CD14-positive monocyte (primary cell): ENCODE results near the gene UNC13C. TPM values are rescaled to one million over a fixed set of nuclear protein-coding genes. Genes with fewer than 3 reads are reported as not detected.

Experiments
- DNase-seq, 3 donors: peaks; one replicate each; pipeline ENCODE4 v3.0.0-alpha.2; 2011 to 2022
- H2AFZ ChIP-seq: 2 replicates; pipeline ENCODE4 v1.6.0; 2012; ENCODE audit warnings: mild to moderate bottlenecking, low read depth, low read length, inconsistent platforms; ENCODE audit not compliant: insufficient read depth, poor library complexity, severe bottlenecking
- H3K27ac ChIP-seq, 2 donors: 1 replicate in 1 of 2; 2 replicates in 1 of 2; pipeline ENCODE4 v1.5.1; 2012 to 2013; ENCODE audit warnings: low read length in 2 of 2, control low read depth in 1 of 2, inconsistent platforms in 1 of 2, low read depth in 1 of 2, mild to moderate bottlenecking in 1 of 2
- H3K27me3 ChIP-seq, 2 donors: one replicate each; pipeline versions ENCODE4 v1.6.0 to v1.6.1; 2011 to 2013; ENCODE audit warnings: low read length in 2 of 2; ENCODE audit not compliant: control insufficient read depth in 2 of 2, insufficient read depth in 2 of 2
- H3K36me3 ChIP-seq, 2 donors: replicated peaks in 1 of 2; 1 replicate in 1 of 2; 2 replicates in 1 of 2; pipeline versions ENCODE4 v1.5.1 to v1.6.1; 2012 to 2013; ENCODE audit warnings: low read length in 2 of 2, control low read depth in 1 of 2, inconsistent platforms in 1 of 2, mild to moderate bottlenecking in 1 of 2; ENCODE audit not compliant: insufficient read depth in 2 of 2, control insufficient read depth in 1 of 2
- H3K4me1 ChIP-seq, 2 donors: 1 replicate in 1 of 2; 2 replicates in 1 of 2; pipeline versions ENCODE4 v1.5.1 to v1.6.1; 2012 to 2013; ENCODE audit warnings: low read length in 2 of 2, control low read depth in 1 of 2, inconsistent platforms in 1 of 2, mild to moderate bottlenecking in 1 of 2, moderate library complexity in 1 of 2; ENCODE audit not compliant: insufficient read depth in 2 of 2, control insufficient read depth in 1 of 2
- H3K4me2 ChIP-seq: replicated peaks from 2 replicates; pipeline ENCODE3; 2012; ENCODE audit warnings: low read length, moderate library complexity, mild to moderate bottlenecking; ENCODE audit not compliant: poor library complexity, severe bottlenecking; ENCODE audit errors: extremely low read depth
- H3K4me3 ChIP-seq, 3 experiments: fragments of 200-600 bp in 1 of 3; sonication (generic) in 1 of 3; replicated peaks in 1 of 3; 1 replicate in 2 of 3; 2 replicates in 1 of 3; pipeline ENCODE4 v1.5.1; 2011 to 2013; ENCODE audit warnings: low read length in 3 of 3, mild to moderate bottlenecking in 3 of 3, control low read depth in 2 of 3, low read depth in 2 of 3, inconsistent platforms in 1 of 3, moderate library complexity in 1 of 3
- H3K79me2 ChIP-seq: 2 replicates; pipeline ENCODE4 v1.6.0; 2012; ENCODE audit warnings: mild to moderate bottlenecking, control low read depth, inconsistent platforms, low read length, moderate library complexity; ENCODE audit not compliant: insufficient read depth
- H3K9ac ChIP-seq: 2 replicates; pipeline ENCODE4 v1.6.0; 2017; ENCODE audit warnings: low read length, mild to moderate bottlenecking; ENCODE audit not compliant: insufficient read depth, poor library complexity, severe bottlenecking
- H3K9me3 ChIP-seq, 2 donors: replicated peaks in 1 of 2; 1 replicate in 1 of 2; 2 replicates in 1 of 2; pipeline versions ENCODE4 v1.5.1 to v1.6.1; 2012 to 2013; ENCODE audit warnings: low read length in 2 of 2, control low read depth in 1 of 2; ENCODE audit not compliant: control insufficient read depth in 1 of 2, insufficient read depth in 1 of 2
- H4K20me1 ChIP-seq: 2 replicates; pipeline ENCODE4 v1.6.0; 2012; ENCODE audit warnings: mild to moderate bottlenecking, low read length, control low read depth, moderate library complexity; ENCODE audit not compliant: insufficient read depth
- H3K27ac Mint-ChIP-seq, 7 donors: one replicate each; pipeline ENCODE4 v1.8.0; 2020; ENCODE audit warnings: mild to moderate bottlenecking in 7 of 7, mixed read lengths in 7 of 7, moderate library complexity in 6 of 7, inconsistent platforms in 2 of 7
- H3K27me3 Mint-ChIP-seq, 3 donors: one replicate each; pipeline ENCODE4 v1.8.0; 2021 to 2022; ENCODE audit warnings: low read depth in 3 of 3, mild to moderate bottlenecking in 3 of 3, mixed read lengths in 3 of 3, moderate library complexity in 3 of 3, inconsistent platforms in 1 of 3
- H3K36me3 Mint-ChIP-seq, 2 donors: one replicate each; pipeline ENCODE4 v1.8.0; 2020; ENCODE audit warnings: mixed read lengths in 2 of 2, inconsistent platforms in 1 of 2, mild to moderate bottlenecking in 1 of 2
- H3K4me1 Mint-ChIP-seq: one replicate; pipeline ENCODE4 v1.8.0; 2020; ENCODE audit warnings: mild to moderate bottlenecking, mixed read lengths
- H3K4me3 Mint-ChIP-seq, 2 donors: one replicate each; pipeline ENCODE4 v1.8.0; 2020; ENCODE audit warnings: mild to moderate bottlenecking in 2 of 2, mixed read lengths in 2 of 2, moderate library complexity in 1 of 2
- H3K9me3 Mint-ChIP-seq, 7 donors: one replicate each; pipeline ENCODE4 v1.8.0; 2020 to 2022; ENCODE audit warnings: mixed read lengths in 7 of 7, mild to moderate bottlenecking in 6 of 7, moderate library complexity in 6 of 7, inconsistent platforms in 2 of 7
- CTCF ChIP-seq: fragments of 200-600 bp; IDR thresholded peaks from one replicate; pipeline ENCODE4 v1.8.0; 2022; ENCODE audit warnings: antibody characterized with exemption, mild to moderate bottlenecking
- WGBS: methylation state at CpG from one replicate; pipeline ENCODE4 v1.1.5; 2013; ENCODE audit warnings: missing lambda C conversion rate; ENCODE audit not compliant: insufficient coverage; 5-methylcytosine and 5-hydroxymethylcytosine counted together
- intact Hi-C, 2 donors: fragments of 100-400 bp; cut with micrococcal nuclease; formaldehyde crosslinking; loops; one replicate each; pipeline versions ENCODE4 v1.15.0 to v1.15.1; 2023
- polyA plus RNA-seq, 3 donors: library from polyadenylated mRNA; depleted of rRNA in 1 of 3; unstranded in 2 of 3; stranded (reverse) in 1 of 3; fragments of 300-500 nt in 2 of 3; fragments of >200 nt in 1 of 3; fragmentation: Illumina TruSeq in 2 of 3; gene quantifications; 1 replicate in 2 of 3; 2 replicates in 1 of 3; pipeline ENCODE4 v1.2.3, GENCODE V29; 2012 to 2021

The UNC13C gene
- polyA plus RNA-seq, 3 donors = not detected

- TF ChIP-seq CTCF = no peak
- no peak overlapping the region for H3K27ac Mint-ChIP-seq
- H3K36me3 ChIP-seq = no peaks in the 10 kb centered on the region
- H2AFZ ChIP-seq = no peak overlapping the region
- no peaks in the 10 kb centered on the region for H4K20me1 ChIP-seq
- no peaks in the 10 kb centered on the region for H3K9me3 ChIP-seq
- no peak overlapping the region for H3K4me3 ChIP-seq
- intact Hi-C loops = no loop called here
- 35% methylated on average over 2 of the region's 2 CpGs for WGBS
- no peaks in the 10 kb centered on the region for H3K27me3 Mint-ChIP-seq
- no peaks in the 10 kb centered on the region for H3K4me1 ChIP-seq
- no peaks in the 10 kb centered on the region for H3K27me3 ChIP-seq
- H3K36me3 Mint-ChIP-seq = no peaks in the 10 kb centered on the region
- H3K9ac ChIP-seq = no peak overlapping the region
- no peak overlapping the region for H3K27ac ChIP-seq
- no peak overlapping the region for H3K4me2 ChIP-seq
- H3K4me1 Mint-ChIP-seq = no peaks in the 10 kb centered on the region
- peaks cover 0 to 3% (median 0%) of the 10 kb centered on the region in 7 donors for H3K9me3 Mint-ChIP-seq
- no peak overlapping the region for H3K4me3 Mint-ChIP-seq
- H3K79me2 ChIP-seq = no peaks in the 10 kb centered on the region
- DNase-seq = no peak
Measured at GRCh38 chr15:54208786-54209185, 230.5 kb downstream of the UNC13C start.

DNA sequence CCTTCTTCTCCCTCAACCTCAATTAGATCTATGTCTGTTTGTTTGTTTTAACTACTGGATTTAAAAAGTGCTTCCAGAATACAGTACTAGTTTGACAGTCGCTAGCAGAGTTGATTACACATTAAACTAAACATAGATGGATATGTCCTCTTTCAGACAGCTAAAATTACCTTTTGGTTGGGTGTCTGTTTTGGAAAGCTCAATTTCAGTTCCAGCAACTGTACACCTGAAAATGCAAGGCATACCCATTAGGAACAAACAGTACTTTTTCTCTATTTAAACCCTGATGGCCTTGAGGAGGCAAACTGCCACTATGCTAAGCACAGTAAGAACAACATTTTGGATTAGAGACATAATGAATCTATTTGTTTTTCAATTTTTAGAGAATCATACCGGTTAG, 234.4 kb downstream of the UNC13C start:
- no peak overlapping the region for H2AFZ ChIP-seq
- intact Hi-C loops = no loop called here
- no peak for TF ChIP-seq CTCF

More for the DNA sequence above, 234.4 kb downstream of the UNC13C start:
- no peak for DNase-seq
- no CpG with 5 or more reads among the region's 2 CpGs for WGBS
- no peak overlapping the region for H3K9ac ChIP-seq
- no peaks in the 10 kb centered on the region for H3K36me3 Mint-ChIP-seq
- H3K27ac Mint-ChIP-seq = no peak overlapping the region
- peaks cover 0 to 3% (median 2%) of the 10 kb centered on the region in 7 donors for H3K9me3 Mint-ChIP-seq
- no peak overlapping the region for H3K4me3 Mint-ChIP-seq
- no peaks in the 10 kb centered on the region for H3K79me2 ChIP-seq
- no peaks in the 10 kb centered on the region for H4K20me1 ChIP-seq
- no peaks in the 10 kb centered on the region for H3K27me3 ChIP-seq
- no peak overlapping the region for H3K27ac ChIP-seq
- H3K4me1 ChIP-seq = no peaks in the 10 kb centered on the region
- H3K4me3 ChIP-seq = no peak overlapping the region
- H3K4me2 ChIP-seq = no peak overlapping the region
- no peaks in the 10 kb centered on the region for H3K4me1 Mint-ChIP-seq
- peaks cover 0 to 1% (median 0%) of the 10 kb centered on the region in 3 donors for H3K27me3 Mint-ChIP-seq
- no peaks in the 10 kb centered on the region for H3K36me3 ChIP-seq
- H3K9me3 ChIP-seq = no peaks in the 10 kb centered on the region
